GM21528 (cell line): ENCODE measurements around the gene C22orf15.
"Not testable (repeated sequence)": the region's sequence is repeated elsewhere in the genome, so short reads cannot be mapped to it uniquely, and the experiment has no call there.

ENCODE experiments used
- ATAC-seq: cut with Tn5 transposase; IDR thresholded peaks from one replicate; pipeline ENCODE4 v1.9.1; 2021; ENCODE audit warnings: mild to moderate bottlenecking, moderate library complexity; ENCODE audit not compliant: unreplicated experiment, low FRiP score

The C22orf15 gene, protein sequence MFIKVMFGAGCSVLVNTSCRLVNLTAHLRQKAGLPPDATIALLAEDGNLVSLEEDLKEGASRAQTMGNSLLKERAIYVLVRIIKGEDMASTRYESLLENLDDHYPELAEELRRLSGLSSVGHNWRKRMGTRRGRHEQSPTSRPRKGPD

DNA sequence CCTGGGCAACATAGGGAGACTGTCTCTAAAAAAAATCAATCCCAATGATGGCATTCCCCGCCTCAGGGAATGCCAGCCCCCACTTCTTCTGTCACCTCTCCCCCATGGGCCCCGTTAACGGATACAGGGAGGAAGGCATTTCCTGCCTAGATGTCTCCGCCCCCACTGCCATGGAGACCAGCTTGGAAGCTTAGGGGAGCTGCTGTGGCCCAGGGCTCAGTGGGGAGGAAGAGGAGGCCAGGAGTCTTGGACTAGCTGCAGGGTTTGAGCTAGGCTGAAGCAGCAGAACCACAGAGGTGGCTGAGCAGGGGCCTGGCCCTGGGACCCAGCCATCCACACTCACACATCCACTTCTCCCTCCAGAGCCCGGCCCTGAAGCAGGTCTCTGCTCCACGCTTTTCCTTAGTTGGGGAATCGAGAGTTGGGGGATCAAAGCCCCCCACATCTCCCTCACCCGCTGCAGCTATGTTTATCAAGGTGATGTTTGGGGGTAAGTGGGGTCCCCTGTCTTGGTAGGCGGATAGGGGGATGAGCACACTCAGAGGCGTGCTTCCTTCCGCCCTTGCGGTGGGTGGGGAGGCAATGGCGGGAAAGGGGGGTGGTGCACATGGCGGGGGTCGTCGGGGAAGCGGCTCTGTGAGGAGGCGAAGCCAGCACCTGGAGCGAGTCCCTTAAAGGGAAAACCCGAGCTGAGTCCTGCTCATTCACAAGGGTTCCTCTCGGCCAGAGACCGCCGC lies at the start of gene C22orf15:
Gene C22orf15 (plus strand): TSS at position 149 of the 737 bp plus-strand sequence. CDS start 317 bp downstream, at position 466.
- no peak for ATAC-seq

DNA sequence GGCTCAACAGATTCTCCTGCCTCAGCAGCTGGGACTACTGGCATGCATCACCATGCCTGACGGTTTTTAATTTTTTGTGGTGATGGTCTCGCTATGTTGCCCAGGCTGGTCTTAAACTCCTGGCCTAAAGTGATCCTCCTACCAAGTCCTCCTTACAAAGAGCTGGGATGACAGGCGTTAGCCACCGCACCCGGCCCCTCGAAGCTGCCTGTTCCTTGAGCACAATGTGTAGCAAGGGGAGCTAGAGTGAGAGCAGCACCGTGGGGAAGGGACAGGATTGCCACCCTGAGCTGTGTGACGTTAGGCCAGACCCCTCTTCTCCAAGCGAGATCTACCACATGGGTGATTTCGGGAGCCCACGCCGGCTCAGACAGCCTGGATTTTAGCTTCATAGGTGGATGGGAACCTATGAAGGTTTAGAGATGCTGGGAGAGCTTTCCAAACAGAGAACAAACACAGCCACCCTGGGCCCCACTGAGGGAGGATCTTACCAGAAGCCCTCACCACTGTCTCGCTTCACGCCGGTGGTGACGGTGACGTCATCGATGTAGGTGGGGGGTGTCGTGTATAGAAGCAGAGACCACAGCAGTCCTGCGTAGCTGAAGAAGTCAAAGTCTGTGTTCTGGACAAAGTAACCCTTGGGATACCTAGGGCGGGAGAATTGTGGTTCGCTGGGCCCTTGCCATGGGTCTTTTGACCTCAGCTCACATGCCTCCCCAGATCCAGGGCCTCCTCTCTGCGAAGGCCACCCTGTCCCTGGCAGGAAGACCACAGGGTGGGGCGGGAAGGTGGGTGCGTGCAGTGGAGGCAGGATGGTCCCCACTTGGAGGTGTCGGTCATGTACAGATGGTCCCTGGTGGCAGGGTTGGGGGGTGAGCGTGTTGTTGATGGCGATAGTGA lies 48.8 kb upstream of the C22orf15 start:
- no peak for ATAC-seq

DNA sequence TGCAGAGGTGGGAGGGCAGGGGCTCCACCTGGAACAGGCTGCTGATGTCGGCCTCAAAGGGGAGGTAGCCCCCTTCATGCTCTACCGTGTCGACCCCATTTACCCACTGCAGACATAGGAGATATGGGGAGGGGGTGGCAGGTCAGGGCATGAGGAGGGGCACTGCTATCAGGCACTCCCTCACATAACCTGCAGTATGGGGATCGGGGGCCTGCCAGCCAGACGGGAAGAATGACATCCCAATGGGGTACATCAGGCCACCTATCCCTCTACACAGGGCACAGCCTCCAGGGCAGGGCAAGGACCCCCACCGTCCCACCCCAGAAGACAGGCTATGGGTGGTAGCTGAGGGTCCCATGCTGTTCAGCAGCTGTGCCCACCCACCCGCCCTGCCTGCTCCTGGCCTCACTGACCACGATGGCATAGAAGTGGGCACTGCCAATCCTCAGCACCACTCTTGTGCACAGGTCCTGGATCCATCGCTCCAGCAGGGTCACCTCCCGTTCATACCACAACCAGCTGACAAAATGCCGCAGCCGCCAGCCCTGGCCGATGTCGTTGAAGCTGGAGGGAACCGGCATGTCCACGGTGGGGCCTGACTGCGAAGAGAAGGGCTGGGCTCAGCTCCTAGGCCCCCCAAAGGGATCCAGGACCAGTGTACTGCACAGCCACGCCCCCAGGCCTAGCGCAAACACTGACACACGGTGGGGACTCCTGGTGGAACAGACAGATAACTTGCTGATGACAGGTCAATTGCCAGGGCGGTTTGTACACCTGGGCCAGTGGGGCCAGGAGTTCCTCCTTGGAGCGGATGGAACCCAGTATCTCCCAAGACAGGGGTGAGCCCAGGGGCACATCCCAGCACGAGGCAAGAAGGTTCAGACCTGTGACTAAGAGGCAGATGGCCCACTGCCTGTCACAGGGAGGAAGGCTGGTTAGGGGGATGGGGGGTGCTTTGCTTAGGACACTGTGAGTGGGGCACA lies 47.9 kb upstream of the C22orf15 start:
- ATAC-seq = no peak

DNA sequence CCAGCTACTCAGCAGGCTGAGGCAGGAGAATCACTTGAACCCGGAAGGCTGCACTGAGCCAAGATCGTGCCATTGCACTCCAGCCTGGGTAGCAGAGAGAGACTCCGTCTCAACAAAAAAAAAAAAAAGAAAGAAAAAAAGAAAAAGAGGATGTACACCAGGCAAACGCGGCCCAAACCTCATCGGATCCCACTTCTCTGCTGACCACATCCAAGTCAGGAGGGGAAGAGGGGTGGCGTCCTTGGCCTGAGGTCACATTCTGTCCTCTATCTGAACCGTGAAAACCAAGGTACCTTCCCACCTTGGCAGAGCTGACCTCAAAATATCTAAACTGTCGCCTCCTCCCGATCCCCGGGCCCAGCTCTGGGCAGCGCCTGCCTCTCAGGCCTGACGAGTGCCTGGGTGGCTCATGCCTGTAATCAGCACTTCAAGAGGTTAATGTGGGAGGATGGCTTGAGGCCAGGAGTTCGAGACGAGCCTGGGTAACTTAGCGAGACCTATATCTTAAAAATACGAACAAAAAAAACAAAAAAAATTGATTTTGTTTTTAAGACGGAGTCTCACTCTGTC lies 46.9 kb upstream of the C22orf15 start:
- ATAC-seq = no peak

DNA sequence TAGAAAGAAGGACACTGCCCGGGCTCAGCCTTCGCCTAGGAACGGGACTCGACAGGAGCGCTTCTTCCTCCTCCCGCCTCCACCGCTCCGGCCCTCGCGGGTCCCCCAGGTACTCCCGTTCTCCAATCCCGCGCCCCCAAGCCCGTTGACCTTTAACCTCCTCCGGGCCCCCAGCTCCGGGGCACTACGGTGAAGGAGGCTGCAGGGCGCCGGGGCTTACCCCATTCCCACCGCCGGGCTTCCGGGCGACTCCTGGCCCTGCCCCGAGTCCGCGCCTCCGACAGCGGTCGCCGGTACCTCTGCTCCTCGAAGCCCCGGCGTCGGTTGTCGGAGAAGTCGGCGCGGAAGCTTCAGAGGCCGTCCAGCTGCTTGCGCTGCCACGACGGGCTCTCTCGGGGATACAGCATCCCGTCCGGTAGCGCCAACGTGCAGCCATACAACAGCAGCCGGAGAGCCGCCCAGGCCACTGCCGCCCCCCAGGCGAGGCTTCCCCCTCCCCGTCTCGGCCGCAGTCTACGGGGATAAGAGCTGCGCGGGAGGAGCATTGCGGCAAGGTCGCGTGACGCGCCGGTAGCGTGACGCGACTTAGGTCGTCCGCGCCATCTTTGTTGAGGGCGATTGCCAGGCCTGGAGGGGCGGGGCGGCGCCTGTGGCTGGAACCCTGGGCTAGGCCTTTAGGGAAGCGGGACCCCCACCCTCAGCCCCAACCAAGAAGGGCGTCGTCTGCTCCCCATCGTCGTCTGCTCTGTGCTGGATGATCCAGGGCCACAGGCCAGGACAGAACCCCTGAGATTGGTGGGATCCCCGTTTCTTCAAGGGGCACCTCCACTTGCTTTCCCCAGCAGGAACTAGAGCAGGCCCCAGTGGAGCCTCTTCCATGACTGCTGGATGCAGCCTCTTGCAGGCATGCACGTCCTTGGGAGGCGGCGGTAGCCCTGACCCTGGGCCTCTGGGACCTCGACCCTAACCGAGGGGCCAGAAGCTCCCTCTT lies 45.7 kb upstream of the C22orf15 start:
- ATAC-seq = peak; percentile 75

DNA sequence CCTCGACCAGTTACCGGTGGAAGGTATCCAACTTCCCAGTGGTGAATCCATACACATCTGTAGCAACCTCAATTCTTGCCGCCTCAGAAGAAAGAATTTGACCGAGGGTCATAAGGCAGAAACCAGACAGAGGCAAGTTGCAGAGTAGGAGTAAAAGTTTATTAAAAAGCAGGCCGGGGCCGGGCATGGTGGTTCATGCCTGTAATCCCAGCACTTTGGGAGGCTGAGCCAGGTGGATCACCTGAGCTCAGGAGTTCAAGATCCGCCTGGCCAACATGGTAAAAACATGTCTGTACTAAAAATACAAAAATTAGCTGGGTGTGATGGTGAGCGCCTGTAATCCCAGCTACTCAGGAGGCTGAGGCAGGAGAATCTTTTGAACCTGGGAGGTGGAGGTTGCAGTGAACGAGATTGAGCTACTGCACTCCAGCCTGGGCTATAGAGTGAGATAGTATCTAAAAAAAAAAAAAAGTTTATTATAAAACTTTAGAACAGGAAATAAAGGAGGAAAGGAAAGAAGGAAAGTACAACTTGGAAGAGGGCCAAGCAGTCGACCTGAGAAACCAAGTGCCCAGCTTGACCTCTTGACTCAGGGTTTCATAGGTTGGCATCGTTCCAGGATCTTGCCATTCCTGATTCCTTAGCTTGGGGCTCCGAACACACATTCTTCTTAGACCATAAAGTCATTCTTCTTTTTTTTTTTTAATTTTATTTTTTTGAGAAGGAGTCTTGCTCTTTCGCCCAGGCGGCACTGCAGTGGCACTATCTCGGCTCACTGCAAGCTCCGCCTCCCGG lies 44.2 kb upstream of the C22orf15 start:
- ATAC-seq = no peak

DNA sequence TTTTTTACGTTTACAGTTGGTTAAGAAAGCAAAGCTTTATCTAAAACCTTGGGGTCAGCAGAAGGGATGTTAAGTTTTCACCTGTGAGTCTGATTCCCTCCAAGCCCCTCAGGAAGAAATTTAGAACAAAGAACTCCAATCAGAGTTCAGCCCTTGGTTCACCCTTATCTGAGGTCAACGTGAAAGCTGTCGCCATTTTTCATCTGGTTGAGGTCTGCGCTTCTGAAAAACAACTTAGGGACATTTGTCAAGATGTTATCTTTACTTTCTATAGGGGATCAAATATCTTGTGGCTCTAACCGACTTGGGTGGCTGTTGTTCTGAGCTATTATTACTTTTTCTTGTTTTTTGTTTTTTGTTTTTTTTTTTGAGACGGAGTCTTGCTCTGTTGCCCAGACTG lies 41.9 kb upstream of the C22orf15 start:
- no peak for ATAC-seq

DNA sequence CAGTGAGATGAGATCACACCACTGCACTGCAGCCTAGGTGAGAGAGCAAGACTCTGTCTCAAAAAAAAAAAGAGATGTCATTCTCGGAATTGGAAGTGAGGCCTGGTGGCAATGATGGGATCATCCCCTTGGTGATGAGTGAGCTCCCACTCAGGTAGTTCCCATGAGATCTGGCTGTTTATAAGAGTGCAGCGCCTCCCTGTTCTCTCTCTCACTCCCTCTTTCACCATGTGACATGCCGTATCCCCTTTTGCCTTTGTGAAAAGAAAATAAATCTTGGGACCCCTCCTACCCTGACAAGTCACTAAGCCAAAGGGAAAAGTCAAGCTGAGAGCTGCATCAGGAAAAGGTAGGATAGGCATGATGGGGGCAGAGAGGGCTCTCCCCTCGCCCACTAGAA lies 40.6 kb upstream of the C22orf15 start:
- no peak for ATAC-seq

DNA sequence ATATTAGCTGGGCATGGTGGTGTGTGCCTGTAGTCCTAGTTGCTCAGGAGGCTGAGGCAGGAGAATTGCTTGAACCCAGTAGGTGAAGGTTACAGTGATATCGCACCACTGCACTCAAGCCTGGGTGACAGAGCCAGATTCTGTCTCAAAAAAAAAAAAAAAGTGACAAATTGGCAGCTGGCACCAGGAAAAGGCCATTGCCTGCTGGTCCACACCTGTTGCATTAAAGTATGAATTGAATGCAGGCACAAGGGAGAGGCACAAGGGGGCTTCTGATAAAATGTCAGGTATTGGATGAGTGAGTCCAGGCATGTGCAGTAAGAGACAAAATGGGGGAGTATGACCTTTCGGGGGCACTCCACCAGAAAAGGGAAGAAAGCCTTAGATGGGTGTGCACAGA lies 40.1 kb upstream of the C22orf15 start:
- no peak for ATAC-seq

DNA sequence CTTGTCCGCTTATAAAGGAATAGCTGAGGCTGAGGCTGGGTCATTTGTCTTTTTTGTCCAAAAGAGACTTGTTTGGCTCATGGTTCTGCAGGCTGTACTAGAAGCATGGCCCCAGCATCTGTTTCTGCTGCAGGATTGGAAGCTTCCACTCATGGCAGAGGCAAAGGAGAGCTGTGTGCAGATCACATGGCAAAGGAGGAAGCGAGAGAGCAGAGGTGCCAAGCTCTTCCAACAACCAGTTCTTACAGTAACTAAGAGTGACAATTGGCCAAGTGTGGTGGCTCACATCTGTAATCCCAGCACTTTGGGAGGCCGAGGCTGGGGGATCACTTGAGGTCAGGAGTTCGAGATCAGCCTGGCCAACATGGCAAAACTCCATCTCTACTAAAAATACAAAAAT lies 34.7 kb upstream of the C22orf15 start:
- ATAC-seq = not testable (repeated sequence)

DNA sequence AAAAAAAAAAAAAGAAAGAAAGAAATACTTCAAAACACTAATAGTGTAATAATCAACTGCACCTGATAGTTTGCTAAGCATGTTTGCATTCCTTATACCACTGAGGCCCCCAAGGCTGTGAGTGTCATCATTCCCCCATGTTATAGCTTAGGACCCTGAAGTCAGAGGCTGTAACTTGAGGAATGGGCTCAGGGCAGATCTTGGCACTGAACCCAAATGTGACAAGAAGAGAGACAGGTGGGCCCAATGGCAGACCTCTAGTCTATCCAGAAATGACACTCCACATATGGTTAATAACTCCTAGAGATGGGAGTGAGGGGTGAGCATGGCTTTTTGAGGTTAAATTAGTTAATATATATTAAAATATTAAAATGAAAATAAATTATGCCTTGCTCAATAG lies 25.1 kb upstream of the C22orf15 start:
- ATAC-seq = no peak

DNA sequence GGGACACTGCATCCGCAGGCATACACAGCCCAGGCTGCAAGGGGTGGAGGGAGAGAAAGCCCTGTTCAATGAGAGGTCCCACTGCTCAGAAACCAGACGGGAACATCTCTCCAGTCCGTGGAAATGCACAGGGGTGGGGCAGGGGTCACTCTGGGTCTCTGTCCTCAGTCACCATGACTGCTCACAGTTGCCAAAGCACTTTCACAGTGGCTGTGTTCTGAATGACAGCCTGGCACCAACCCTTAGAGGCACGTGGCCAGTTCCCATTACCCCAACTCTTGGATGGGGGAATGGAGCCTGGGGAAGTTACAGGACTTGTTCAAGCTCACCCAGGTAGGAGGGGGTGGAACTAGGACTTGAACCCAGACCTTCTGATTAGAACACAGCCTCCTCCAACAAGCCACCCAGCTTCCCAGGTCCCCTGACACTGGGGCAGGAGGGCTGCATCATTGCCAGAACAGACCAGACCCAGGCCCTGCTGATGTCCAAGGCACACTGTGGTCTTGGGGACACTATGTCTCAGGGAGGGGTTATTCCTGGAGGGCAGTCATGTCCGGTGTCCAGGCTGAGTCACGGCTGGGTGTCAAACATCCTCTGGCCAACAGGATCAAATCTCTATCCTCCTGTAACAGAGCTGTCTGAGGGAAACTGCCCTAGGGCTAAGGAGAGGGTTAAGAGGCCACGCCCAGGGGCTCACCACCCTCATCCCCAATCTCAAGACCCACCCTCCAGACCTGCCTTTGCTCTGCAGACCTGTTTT lies 20.1 kb upstream of the C22orf15 start:
- ATAC-seq = no peak

DNA sequence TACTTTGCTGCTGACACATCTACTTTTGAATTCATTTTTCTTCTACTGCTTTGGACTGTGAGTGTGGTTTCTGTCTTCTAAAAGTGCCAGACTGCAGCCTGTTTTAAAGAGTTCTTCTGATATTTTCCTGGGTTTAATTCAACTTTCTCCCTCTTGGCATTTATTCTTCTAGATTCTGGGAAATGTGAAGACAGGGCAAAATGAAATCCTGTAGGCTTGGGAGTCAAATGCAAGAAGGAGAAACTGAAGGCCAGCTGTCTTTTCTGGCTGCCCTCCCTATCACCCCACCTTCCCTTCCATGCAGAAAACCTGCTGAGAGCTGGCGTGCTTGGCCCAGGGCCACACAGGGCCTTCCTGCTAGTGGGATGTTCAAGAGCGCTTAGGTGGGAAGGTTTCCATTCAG lies 19.5 kb upstream of the C22orf15 start:
- no peak for ATAC-seq

DNA sequence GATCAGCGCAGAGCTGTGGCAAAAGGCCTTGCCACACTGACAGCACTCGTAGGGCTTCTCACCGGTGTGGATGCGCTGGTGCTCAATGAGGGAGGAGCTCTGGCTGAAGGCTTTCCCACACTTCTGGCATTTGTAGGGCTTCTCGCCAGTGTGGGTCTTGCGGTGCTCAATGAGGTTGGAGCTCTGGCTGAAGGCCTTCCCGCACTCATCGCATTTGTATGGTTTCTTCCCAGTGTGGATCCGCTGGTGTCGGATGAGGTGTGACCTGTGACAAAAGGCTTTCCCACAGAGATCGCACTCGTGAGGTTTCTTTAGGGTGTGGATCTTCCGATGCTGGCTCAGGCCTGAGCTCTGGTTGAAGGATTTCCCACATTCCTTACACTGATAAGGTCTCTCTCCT lies 18.8 kb upstream of the C22orf15 start:
- no peak for ATAC-seq

DNA sequence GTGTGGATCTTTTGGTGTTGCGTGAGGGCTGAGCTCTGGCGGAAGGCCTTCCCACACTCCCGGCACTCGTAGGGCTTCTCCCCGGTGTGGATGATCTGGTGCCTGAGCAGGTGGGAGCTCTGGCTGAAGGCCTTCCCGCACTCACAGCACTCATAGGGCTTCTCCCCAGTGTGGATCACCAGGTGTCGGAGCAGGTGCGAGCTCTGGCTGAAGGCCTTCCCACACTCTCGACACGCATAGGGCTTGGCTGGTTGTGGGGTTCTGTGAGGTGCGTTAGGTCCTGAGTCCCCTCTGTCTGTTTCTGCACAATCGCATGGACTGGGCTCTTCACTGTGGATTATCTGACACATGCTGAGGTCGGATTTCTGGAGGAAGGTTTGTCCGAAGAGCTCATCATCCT lies 18.3 kb upstream of the C22orf15 start:
- no peak for ATAC-seq

DNA sequence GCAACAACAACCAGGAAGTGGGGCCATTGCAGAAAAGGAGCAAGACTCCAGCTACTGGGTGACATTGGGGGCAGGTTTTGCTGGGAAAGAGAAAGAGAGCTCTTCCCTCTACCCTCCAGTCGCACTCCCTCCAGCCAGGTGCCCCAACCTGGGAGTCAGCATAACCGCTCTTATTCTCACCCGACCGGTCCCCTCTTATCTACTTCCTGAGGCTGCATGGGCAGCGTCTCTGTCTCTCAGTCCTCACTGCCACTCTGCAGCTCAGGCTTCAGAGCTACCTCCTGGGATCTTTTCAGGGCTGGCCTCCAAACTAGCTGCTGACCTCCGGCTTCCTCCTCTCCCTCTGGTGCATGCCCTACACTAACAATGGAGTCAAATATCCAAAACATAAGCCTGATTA lies 17.0 kb upstream of the C22orf15 start:
- ATAC-seq = no peak

DNA sequence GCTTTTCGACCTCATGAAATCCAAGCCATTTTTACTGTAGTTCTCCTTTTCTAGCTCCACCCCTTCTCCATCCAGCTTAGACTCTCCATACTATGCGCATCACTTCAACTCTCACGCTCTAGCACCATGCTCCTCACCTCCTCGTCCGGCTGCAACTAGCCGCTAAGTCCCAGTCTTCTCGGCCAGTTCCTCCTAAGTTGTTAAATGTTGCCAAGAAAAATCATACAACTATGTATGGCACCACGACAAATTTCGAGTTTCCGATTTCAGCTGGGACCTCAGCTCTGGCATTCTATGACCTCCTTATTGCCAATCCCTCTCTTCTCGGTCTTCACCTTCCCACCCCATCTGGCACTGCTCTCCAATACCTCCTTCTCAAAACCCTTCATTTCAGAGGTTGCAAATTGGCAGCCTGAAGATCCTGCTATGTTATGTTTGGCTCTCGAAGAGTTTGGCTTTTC lies 12.9 kb upstream of the C22orf15 start:
- no peak for ATAC-seq
